Lung (tissue), 12 donors: ENCODE results near the gene FLNB. TPM values are rescaled to one million over a fixed set of nuclear protein-coding genes. Genes with fewer than 3 reads are reported as not detected.

Experiments used
- ATAC-seq: fragments of 200-7000 bp; cut with Tn5 transposase; one replicate; pipeline ENCODE4 v1.9.1; 2020; ENCODE audit warnings: moderate number of reproducible peaks; ENCODE audit not compliant: insufficient read depth, low FRiP score
- DNase-seq, 3 donors: peaks; one replicate each; pipeline ENCODE4 v3.0.0-alpha.2; 2013 to 2017
- H3K27ac ChIP-seq, 2 donors: one replicate each; pipeline ENCODE4 v1.5.1; 2013; ENCODE audit warnings: mild to moderate bottlenecking in 2 of 2, moderate library complexity in 2 of 2, control low read depth in 1 of 2, inconsistent platforms in 1 of 2, low read depth in 1 of 2, low read length in 1 of 2
- H3K27me3 ChIP-seq, 3 donors: one replicate each; pipeline ENCODE4 v1.5.1; 2013; ENCODE audit warnings: low read length in 2 of 3; ENCODE audit not compliant: control insufficient read depth in 3 of 3, insufficient read depth in 3 of 3
- H3K36me3 ChIP-seq, 4 donors: one replicate each; pipeline ENCODE4 v1.5.1; 2013; ENCODE audit warnings: low read length in 4 of 4, mild to moderate bottlenecking in 1 of 4, moderate library complexity in 1 of 4; ENCODE audit not compliant: control insufficient read depth in 4 of 4, insufficient read depth in 4 of 4
- H3K4me1 ChIP-seq, 5 donors: one replicate each; pipeline ENCODE4 v1.5.1; 2013; ENCODE audit warnings: low read length in 5 of 5, mild to moderate bottlenecking in 2 of 5, moderate library complexity in 1 of 5; ENCODE audit not compliant: control insufficient read depth in 5 of 5, insufficient read depth in 5 of 5
- H3K4me3 ChIP-seq: one replicate; pipeline ENCODE4 v1.5.1; 2013; ENCODE audit warnings: mild to moderate bottlenecking, control low read depth, moderate library complexity
- H3K9ac ChIP-seq, 2 donors: one replicate each; pipeline ENCODE4 v1.5.1; 2013; ENCODE audit warnings: low read length in 2 of 2, control low read depth in 1 of 2; ENCODE audit not compliant: insufficient read depth in 1 of 2
- H3K9me3 ChIP-seq, 4 donors: one replicate each; pipeline ENCODE4 v1.5.1; 2013; ENCODE audit warnings: low read length in 3 of 4, mild to moderate bottlenecking in 1 of 4, moderate library complexity in 1 of 4; ENCODE audit not compliant: control insufficient read depth in 4 of 4, insufficient read depth in 3 of 4
- CTCF ChIP-seq: IDR thresholded peaks from 2 replicates; pipeline ENCODE4 v1.5.1; 2012; ENCODE audit warnings: mild to moderate bottlenecking; ENCODE audit errors: control extremely low read depth, extremely low read depth
- WGBS, 2 donors: extraction: QIAGEN DNeasy Blood & Tissue Kit; methylation state at CpG; one replicate each; pipeline ENCODE4 v1.1.7; 2013; 5-methylcytosine and 5-hydroxymethylcytosine counted together
- polyA plus RNA-seq, 2 donors: library from polyadenylated mRNA; stranded (reverse); fragments of 200-250 nt; gene quantifications; one replicate each; pipeline ENCODE4 v1.2.1, GENCODE V29; 2013
- total RNA-seq, 2 donors: library from RNA; depleted of rRNA in 1 of 2; stranded (reverse); fragments of >200 nt in 1 of 2; gene quantifications; one replicate each; pipeline ENCODE4 v1.2.1, GENCODE V29; 2014 to 2021
- donor health status: control.
- donor health status: control.
- donor health status: Bipolar disorder and iron deficiency.
- donor health status: healthy.
- donor health status: DM: yes; HTN: yes; CAD: no.

FLNB gene
- total and polyA plus RNA-seq, 4 donors = 32.4 to 122 (median 93.7) TPM

GRCh38 chr3:57999417-58000115 is 8.7 kb upstream of the FLNB start:
- WGBS, 2 donors = 88 to 89% methylated on average over 11 of the region's 11 CpGs
- no peak overlapping the region for H3K4me3 ChIP-seq
- H3K27me3 ChIP-seq = no peaks in the 10 kb centered on the region
- DNase-seq (no peak), ATAC-seq (no peak)
- no peaks in the 10 kb centered on the region for H3K9me3 ChIP-seq
- H3K27ac ChIP-seq = peak overlapping the region in 1 of 2 donors; percentile 71
- TF ChIP-seq CTCF = no peak
- no peaks in the 10 kb centered on the region for H3K36me3 ChIP-seq
- peaks cover 0 to 5% (median 0%) of the 10 kb centered on the region in 5 donors for H3K4me1 ChIP-seq
- no peak overlapping the region for H3K9ac ChIP-seq

- ATAC-seq (no peak), DNase-seq (no peak)
- Histone ChIP-seq H3K4me3 (no peak overlapping the region), H3K9ac (no peak overlapping the region), H3K9me3 (no peaks in the 10 kb centered on the region), H3K27ac (no peak overlapping the region), H3K36me3 (no peaks in the 10 kb centered on the region), H3K4me1 (peaks cover 0 to 5% (median 0%) of the 10 kb centered on the region in 5 donors), H3K27me3 (no peaks in the 10 kb centered on the region)
- no peak for TF ChIP-seq CTCF
- WGBS, 2 donors = 84 to 90% methylated on average over 7 of the region's 7 CpGs
Measured at GRCh38 chr3:58000306-58001085, 7.7 kb upstream of the FLNB start.

GRCh38 chr3:58001086-58001467 is 7.1 kb upstream of the FLNB start:
- 98% methylated on average over 3 of the region's 3 CpGs for WGBS, 2 donors
- Histone ChIP-seq H3K4me3 (no peak overlapping the region), H3K36me3 (no peaks in the 10 kb centered on the region), H3K27me3 (no peaks in the 10 kb centered on the region), H3K27ac (no peak overlapping the region), H3K9me3 (no peaks in the 10 kb centered on the region), H3K4me1 (peaks cover 0 to 5% (median 0%) of the 10 kb centered on the region in 5 donors), H3K9ac (no peak overlapping the region)
- no peak for ATAC-seq
- no peak for TF ChIP-seq CTCF
- no peak for DNase-seq
